Kidney (tissue), 14 donors: ENCODE results near the gene LAX1. TPM values are rescaled to one million over a fixed set of nuclear protein-coding genes. Genes with fewer than 3 reads are reported as not detected.

Experiments used
- DNase-seq, 5 donors: peaks; one replicate each; pipeline ENCODE4 v3.0.0-alpha.2; 2013 to 2020
- FAIRE-seq: peaks from 2 replicates; lab custom pipeline; 2012; peaks lifted over from hg19 to GRCh38; lab: Jason Lieb, UNC
- H3K27ac ChIP-seq, 2 donors: one replicate each; pipeline ENCODE4 v1.7.0; 2013; ENCODE audit warnings: low read depth in 2 of 2, low read length in 2 of 2, inconsistent platforms in 1 of 2
- H3K27me3 ChIP-seq: one replicate; pipeline ENCODE4 v1.7.1; 2013; ENCODE audit warnings: low read length, inconsistent platforms; ENCODE audit not compliant: control insufficient read depth, insufficient read depth
- H3K36me3 ChIP-seq, 3 donors: one replicate each; pipeline versions ENCODE4 v1.7.0 to v1.7.1; 2013; ENCODE audit warnings: low read length in 3 of 3, control low read depth in 1 of 3, inconsistent platforms in 1 of 3; ENCODE audit not compliant: insufficient read depth in 3 of 3, control insufficient read depth in 2 of 3
- H3K4me1 ChIP-seq, 3 donors: one replicate each; pipeline versions ENCODE4 v1.7.0 to v1.7.1; 2013; ENCODE audit warnings: low read length in 3 of 3, inconsistent platforms in 1 of 3, low read depth in 1 of 3; ENCODE audit not compliant: control insufficient read depth in 2 of 3, insufficient read depth in 2 of 3
- H3K4me3 ChIP-seq, 3 donors: one replicate each; pipeline versions ENCODE4 v1.7.0 to v1.8.1; 2013; ENCODE audit warnings: low read length in 3 of 3, control low read depth in 1 of 3, inconsistent platforms in 1 of 3
- H3K9ac ChIP-seq, 3 donors: one replicate each; pipeline versions ENCODE4 v1.7.0 to v1.7.1; 2013; ENCODE audit warnings: low read length in 3 of 3, control low read depth in 1 of 3, inconsistent platforms in 1 of 3
- H3K9me3 ChIP-seq, 3 donors: one replicate each; pipeline versions ENCODE4 v1.7.0 to v1.7.1; 2013; ENCODE audit warnings: low read length in 3 of 3, control low read depth in 1 of 3, inconsistent platforms in 1 of 3; ENCODE audit not compliant: control insufficient read depth in 2 of 3, insufficient read depth in 1 of 3
- intact Hi-C: fragments of 100-400 bp; cut with DNase I; formaldehyde crosslinking; loops from one replicate; pipeline ENCODE4 v1.11.1; 2022
- polyA plus RNA-seq: library from polyadenylated mRNA; stranded (reverse); fragments of 350-450 nt; fragmentation: Illumina TruSeq; extraction: RNeasy Lipid Tissue Mini Kit (QIAGEN cat#74804); gene quantifications from one replicate; pipeline ENCODE4 v1.2.3, GENCODE V29; 2014; ENCODE audit warnings: low read depth, low replicate concordance; ENCODE audit not compliant: insufficient read depth
- total RNA-seq: library from RNA; stranded (reverse); fragmentation: NEBNext Ultra II Directional; extraction: Animal tissue kit (Norgen Biotek cat#: 25700); gene quantifications from one replicate; pipeline ENCODE4 v1.2.1, GENCODE V29; 2021
- TF ChIP-seq, protein P1 (sequence below): IDR thresholded peaks from 3 replicates; pipeline ENCODE4 v1.5.1; 2012; ENCODE audit warnings: mild to moderate bottlenecking, moderate library complexity, borderline replicate concordance; ENCODE audit not compliant: insufficient read depth; ENCODE audit errors: extremely low read depth
- donor health status: control.
- donor health status: control.
- donor health status: control.
- donor health status: control.
- donor health status: control.
- donor health status: DM: yes; HTN: yes; CAD: no.
- donor health status: Normal renal cell carcinoma (clear cell type).

The LAX1 gene
- total and polyA plus RNA-seq, 2 donors from 2014 or later = 6.9 TPM; not detected in 1

DNA sequence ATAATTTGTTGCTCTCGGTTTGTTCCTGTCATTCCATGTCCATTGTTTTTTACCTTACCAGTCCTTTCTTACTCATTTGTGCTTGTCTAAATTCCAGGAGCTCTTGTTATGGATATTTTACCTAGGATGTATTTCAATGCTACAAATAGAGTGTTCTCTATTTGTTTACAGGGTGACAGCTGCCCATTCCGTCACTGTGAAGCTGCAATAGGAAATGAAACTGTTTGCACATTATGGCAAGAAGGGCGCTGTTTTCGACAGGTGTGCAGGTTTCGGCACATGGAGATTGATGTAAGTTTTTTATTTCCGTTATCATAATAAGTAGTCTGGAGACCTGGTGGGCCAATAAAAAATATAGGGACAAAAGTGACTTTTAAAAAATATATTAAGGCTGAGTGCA lies 53.4 kb downstream of the LAX1 start:
- intact Hi-C loops = no loop called here

DNA sequence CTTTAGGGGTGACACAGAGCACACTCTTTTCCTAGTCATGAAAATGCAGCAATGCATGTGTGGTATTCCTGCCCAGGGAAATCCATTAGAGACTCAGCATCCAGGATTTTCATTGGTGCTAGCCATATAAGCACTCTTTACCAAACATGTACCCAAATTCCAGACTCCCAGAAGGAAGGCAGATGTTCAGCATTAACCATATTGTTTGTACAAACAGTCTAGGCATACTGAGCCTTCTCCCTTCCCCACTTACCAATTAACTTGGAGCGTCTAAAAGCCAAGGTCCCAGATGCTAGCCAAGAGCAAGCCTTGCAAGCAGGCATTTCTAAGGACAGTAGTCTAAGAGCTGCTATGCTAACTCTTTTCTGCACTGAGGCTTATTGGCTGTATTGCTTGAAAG lies 58.3 kb downstream of the LAX1 start:
- Histone ChIP-seq H3K27ac (no peak overlapping the region), H3K36me3 (peaks cover 11 to 50% (median 13%) of the 10 kb centered on the region in 3 donors), H3K4me1 (peaks cover 0 to 5% (median 0%) of the 10 kb centered on the region in 3 donors), H3K4me3 (no peak overlapping the region), H3K9ac (no peak overlapping the region), H3K9me3 (no peaks in the 10 kb centered on the region), H3K27me3 (no peaks in the 10 kb centered on the region)
- FAIRE-seq (no peak), DNase-seq (no peak)
- intact Hi-C loops = no loop called here
- TF ChIP-seq, protein P1, sequence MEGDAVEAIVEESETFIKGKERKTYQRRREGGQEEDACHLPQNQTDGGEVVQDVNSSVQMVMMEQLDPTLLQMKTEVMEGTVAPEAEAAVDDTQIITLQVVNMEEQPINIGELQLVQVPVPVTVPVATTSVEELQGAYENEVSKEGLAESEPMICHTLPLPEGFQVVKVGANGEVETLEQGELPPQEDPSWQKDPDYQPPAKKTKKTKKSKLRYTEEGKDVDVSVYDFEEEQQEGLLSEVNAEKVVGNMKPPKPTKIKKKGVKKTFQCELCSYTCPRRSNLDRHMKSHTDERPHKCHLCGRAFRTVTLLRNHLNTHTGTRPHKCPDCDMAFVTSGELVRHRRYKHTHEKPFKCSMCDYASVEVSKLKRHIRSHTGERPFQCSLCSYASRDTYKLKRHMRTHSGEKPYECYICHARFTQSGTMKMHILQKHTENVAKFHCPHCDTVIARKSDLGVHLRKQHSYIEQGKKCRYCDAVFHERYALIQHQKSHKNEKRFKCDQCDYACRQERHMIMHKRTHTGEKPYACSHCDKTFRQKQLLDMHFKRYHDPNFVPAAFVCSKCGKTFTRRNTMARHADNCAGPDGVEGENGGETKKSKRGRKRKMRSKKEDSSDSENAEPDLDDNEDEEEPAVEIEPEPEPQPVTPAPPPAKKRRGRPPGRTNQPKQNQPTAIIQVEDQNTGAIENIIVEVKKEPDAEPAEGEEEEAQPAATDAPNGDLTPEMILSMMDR = no peak

More for the DNA sequence above, 53.4 kb downstream of the LAX1 start:
- TF ChIP-seq, protein P1 = no peak
- FAIRE-seq (no peak), DNase-seq (no peak)
- Histone ChIP-seq H3K4me3 (no peak overlapping the region), H3K9ac (no peak overlapping the region), H3K9me3 (no peaks in the 10 kb centered on the region), H3K27ac (no peak overlapping the region), H3K27me3 (no peaks in the 10 kb centered on the region), H3K4me1 (peaks cover 0 to 5% (median 0%) of the 10 kb centered on the region in 3 donors), H3K36me3 (peaks cover 11 to 44% (median 22%) of the 10 kb centered on the region in 3 donors)

Other genes with a start within 250 kb of the LAX1 start
- 67.4 TPM for gene ATP2B4, start 138.4 kb upstream of the LAX1 start, total RNA-seq
- gene ATP2B4, start 138.4 kb upstream of the LAX1 start, polyA plus RNA-seq = 19.7 TPM
- gene ZBED6, start 30.4 kb downstream of the LAX1 start, total RNA-seq = 37.2 TPM
- gene ZBED6, start 30.4 kb downstream of the LAX1 start, polyA plus RNA-seq = 0.15 TPM
- 63.4 TPM for gene ZC3H11A, start 30.4 kb downstream of the LAX1 start, total RNA-seq
- gene ZC3H11A, start 30.4 kb downstream of the LAX1 start, polyA plus RNA-seq = 38.6 TPM
- 92.7 TPM for gene SNRPE, start 96.4 kb downstream of the LAX1 start, total RNA-seq
- gene SNRPE, start 96.4 kb downstream of the LAX1 start, polyA plus RNA-seq = 169 TPM